Left cardiac atrium (tissue), 4 donors: ENCODE data around the gene OR2T3. TPM values are rescaled to one million over a fixed set of nuclear protein-coding genes. Genes with fewer than 3 reads are reported as not detected.
"Not testable (repeated sequence)": the region's sequence is repeated elsewhere in the genome, so short reads cannot be mapped to it uniquely, and the experiment has no call there.

Experiments
- ATAC-seq, 2 donors: fragments of 200-7000 bp; cut with Tn5 transposase; one replicate each; pipeline ENCODE4 v1.9.1; 2020; ENCODE audit warnings: mild to moderate bottlenecking in 2 of 2, moderate library complexity in 2 of 2
- DNase-seq: peaks from one replicate; pipeline ENCODE4 v3.0.0-alpha.2; 2020
- intact Hi-C, 2 donors: fragments of 100-400 bp; cut with DNase I; formaldehyde crosslinking; loops; one replicate each; pipeline versions ENCODE4 v1.14.1 to v1.15.1; 2022 to 2023
- long read RNA-seq: library from polyadenylated mRNA; unstranded; transcript quantifications from one replicate; pipeline ENCODE4 v2.0.0, GENCODE V29; 2021
- total RNA-seq, 2 donors: library from RNA; stranded (reverse); fragmentation: NEBNext Ultra II Directional; extraction: Animal tissue kit (Norgen Biotek cat#: 25700); gene quantifications; one replicate each; pipeline ENCODE4 v1.2.1, GENCODE V29; 2021
- donor health status: DM: no; HTN: yes; CAD: no.
- donor health status: DM: no; HTN: yes; CAD: no; lungs with severe emphysema.
- donor health status: DM: yes; HTN: yes; CAD: no.
- donor health status: Dilated cardiomyopathy.

Gene OR2T3
- not detected for total RNA-seq
- long read RNA-seq = 0 reads

- intact Hi-C loops = not testable (repeated sequence)
These were observed at the start of gene OR2T3 for GRCh38 chr1:248473051-248473450. OR2T3 (plus strand) TSS chr1:248473351; CDS start chr1:248473351, 0 bp downstream.

GRCh38 chr1:248427526-248428191 is 45.5 kb upstream of the OR2T3 start:
- ATAC-seq, DNase-seq, intact Hi-C loops: not testable (repeated sequence)

More at GRCh38 chr1:248473051-248473450, at the start of gene OR2T3:
- not testable (repeated sequence) for DNase-seq, ATAC-seq

- intact Hi-C loops, ATAC-seq, DNase-seq: not testable (repeated sequence)
These were observed 45.0 kb upstream of the OR2T3 start for GRCh38 chr1:248428192-248428533.

- DNase-seq, intact Hi-C loops, ATAC-seq: not testable (repeated sequence)
These were observed 41.5 kb upstream of the OR2T3 start for GRCh38 chr1:248431683-248432082.

- DNase-seq, ATAC-seq, intact Hi-C loops: not testable (repeated sequence)
These were observed 41.0 kb upstream of the OR2T3 start for GRCh38 chr1:248432201-248432600.

GRCh38 chr1:248433811-248434415 is 39.2 kb upstream of the OR2T3 start:
- DNase-seq, intact Hi-C loops, ATAC-seq: not testable (repeated sequence)

- DNase-seq, intact Hi-C loops, ATAC-seq: not testable (repeated sequence)
These were observed 38.2 kb upstream of the OR2T3 start for GRCh38 chr1:248434913-248435312.

GRCh38 chr1:248436303-248436702 is 36.8 kb upstream of the OR2T3 start:
- ATAC-seq, intact Hi-C loops, DNase-seq: not testable (repeated sequence)

GRCh38 chr1:248438668-248439067 is 34.5 kb upstream of the OR2T3 start:
- ATAC-seq, intact Hi-C loops, DNase-seq: not testable (repeated sequence)

GRCh38 chr1:248439283-248439682 is 33.9 kb upstream of the OR2T3 start:
- DNase-seq, intact Hi-C loops, ATAC-seq: not testable (repeated sequence)

- intact Hi-C loops, DNase-seq, ATAC-seq: not testable (repeated sequence)
These were observed 30.5 kb upstream of the OR2T3 start for GRCh38 chr1:248442500-248443277.

- DNase-seq, intact Hi-C loops, ATAC-seq: not testable (repeated sequence)
These were observed 28.5 kb upstream of the OR2T3 start for GRCh38 chr1:248444603-248445002.

- intact Hi-C loops, DNase-seq, ATAC-seq: not testable (repeated sequence)
These were observed 27.8 kb upstream of the OR2T3 start, which contains the start of gene OR2T2 for GRCh38 chr1:248445399-248445798. OR2T2 (plus strand) TSS chr1:248445637; CDS start chr1:248452798, 7,161 bp downstream.

GRCh38 chr1:248448409-248449074 is 24.6 kb upstream of the OR2T3 start:
- DNase-seq, intact Hi-C loops, ATAC-seq: not testable (repeated sequence)

GRCh38 chr1:248449821-248450465 is 23.2 kb upstream of the OR2T3 start:
- DNase-seq, intact Hi-C loops, ATAC-seq: not testable (repeated sequence)

- DNase-seq, intact Hi-C loops, ATAC-seq: not testable (repeated sequence)
These were observed 22.5 kb upstream of the OR2T3 start for GRCh38 chr1:248450466-248451145.

- ATAC-seq, intact Hi-C loops, DNase-seq: not testable (repeated sequence)
These were observed 19.5 kb upstream of the OR2T3 start for GRCh38 chr1:248453619-248454018.

- intact Hi-C loops, DNase-seq, ATAC-seq: not testable (repeated sequence)
These were observed 18.1 kb upstream of the OR2T3 start for GRCh38 chr1:248455045-248455444.
